GM10266 (cell line): ENCODE data around the gene FLNC.

Experiments
- DNase-seq: peaks from one replicate; pipeline ENCODE4 v3.0.0; 2012; ENCODE audit errors: extremely low spot score
- CTCF ChIP-seq: IDR thresholded peaks from 2 replicates; pipeline ENCODE4 v1.5.1; 2012; ENCODE audit warnings: mild to moderate bottlenecking, low read depth; ENCODE audit not compliant: control insufficient read depth, insufficient read depth; ENCODE audit errors: missing control alignments

FLNC gene

GRCh38 chr7:128812514-128813168, 17.6 kb upstream of the FLNC start:
- no peak for TF ChIP-seq CTCF
- DNase-seq, result no peak

GRCh38 chr7:128814499-128814898, 15.7 kb upstream of the FLNC start:
- DNase-seq, result no peak
- no peak for TF ChIP-seq CTCF

- no peak for TF ChIP-seq CTCF
These were observed 14.8 kb upstream of the FLNC start for GRCh38 chr7:128815289-128815942.

GRCh38 chr7:128818694-128819093, 11.5 kb upstream of the FLNC start:
- no peak for DNase-seq
- TF ChIP-seq CTCF, result no peak

More at GRCh38 chr7:128815289-128815942, 14.8 kb upstream of the FLNC start:
- no peak for DNase-seq

- no peak for TF ChIP-seq CTCF
- no peak for DNase-seq
These were observed 8.5 kb upstream of the FLNC start for GRCh38 chr7:128821724-128822123.

GRCh38 chr7:128826512-128826911, 3.7 kb upstream of the FLNC start:
- DNase-seq, result no peak
- TF ChIP-seq CTCF, result no peak

- DNase-seq, result no peak
- TF ChIP-seq CTCF, result no peak
These were observed 3.3 kb upstream of the FLNC start for GRCh38 chr7:128826916-128827247.
